Tibial nerve (tissue), 4 donors: ENCODE results near the gene NKX1-2. TPM values are rescaled to one million over a fixed set of nuclear protein-coding genes. Genes with fewer than 3 reads are reported as not detected.

Experiments
- DNase-seq, 2 donors: peaks; one replicate each; pipeline ENCODE4 v3.0.0-alpha.2; 2019; ENCODE audit warnings: low spot score in 2 of 2
- H3K27ac ChIP-seq, 4 donors: fragments of 200-600 bp; sonication (generic) in 3 of 4; one replicate each; pipeline ENCODE4 v1.5.1; 2017 to 2019; ENCODE audit warnings: mild to moderate bottlenecking in 1 of 4
- H3K27me3 ChIP-seq, 2 donors: fragments of 200-600 bp; sonication (generic) in 1 of 2; one replicate each; pipeline versions ENCODE4 v1.5.1 to v1.6.0; 2017 to 2019
- H3K36me3 ChIP-seq, 3 donors: fragments of 200-600 bp; sonication (generic); one replicate each; pipeline ENCODE4 v1.5.1; 2018 to 2019
- H3K4me1 ChIP-seq, 4 donors: fragments of 200-600 bp; sonication (generic) in 3 of 4; one replicate each; pipeline ENCODE4 v1.5.1; 2017 to 2019
- H3K4me3 ChIP-seq, 4 donors: fragments of 200-600 bp; sonication (generic) in 3 of 4; one replicate each; pipeline ENCODE4 v1.5.1; 2017 to 2019; ENCODE audit warnings: mild to moderate bottlenecking in 1 of 4, moderate library complexity in 1 of 4
- H3K9me3 ChIP-seq, 4 donors: fragments of 200-600 bp; sonication (generic) in 3 of 4; one replicate each; pipeline ENCODE4 v1.5.1; 2017 to 2019
- CTCF ChIP-seq, 5 experiments: fragments of 200-600 bp in 3 of 5; fragments of 450-650 bp in 2 of 5; sonication (generic) in 3 of 5; IDR thresholded peaks; one replicate each; pipeline ENCODE4 v1.5.1; 2016 to 2019; ENCODE audit warnings: antibody characterized with exemption in 5 of 5, mild to moderate bottlenecking in 3 of 5, moderate library complexity in 2 of 5
- EP300 ChIP-seq, 2 donors: sonication (generic); formaldehyde crosslinking; IDR thresholded peaks; one replicate each; pipeline ENCODE4 v1.6.1; 2017; ENCODE audit warnings: antibody characterized with exemption in 2 of 2, mild to moderate bottlenecking in 1 of 2
- POLR2A ChIP-seq, 2 donors: fragments of 450-650 bp; IDR thresholded peaks; one replicate each; pipeline ENCODE4 v1.6.1; 2017; ENCODE audit warnings: antibody characterized with exemption in 2 of 2, mild to moderate bottlenecking in 2 of 2, moderate library complexity in 2 of 2
- WGBS, 2 donors: methylation state at CpG; one replicate each; pipeline ENCODE4 v1.1.5; 2018; 5-methylcytosine and 5-hydroxymethylcytosine counted together
- total RNA-seq, 4 donors: library from RNA; depleted of rRNA; stranded (reverse); fragments of >200 nt; gene quantifications; one replicate each; pipeline ENCODE4 v1.1.0, GENCODE V29; 2016

NKX1-2 gene
- total RNA-seq, 4 donors from 2014 or later = not detected

DNA sequence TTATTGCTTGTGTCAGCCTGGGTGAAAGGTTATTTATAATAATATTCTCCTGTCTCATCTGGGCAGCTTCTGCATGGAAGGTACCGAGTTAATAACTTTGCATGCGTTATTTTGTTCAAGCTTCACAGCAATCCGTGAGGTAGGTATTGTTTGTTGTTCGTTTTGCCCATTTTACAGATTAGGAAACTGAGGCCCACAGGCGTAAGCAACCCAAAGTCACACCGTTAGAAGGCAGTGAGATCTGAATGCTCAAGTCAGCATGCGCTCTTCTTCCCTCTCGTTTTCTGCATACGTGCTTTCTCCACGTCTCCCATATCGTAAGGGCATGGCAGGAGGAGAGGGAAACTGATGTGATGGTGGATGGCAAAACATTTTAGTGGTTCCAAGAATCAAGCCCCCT is 45.9 kb upstream of the NKX1-2 start:
- peaks cover 0 to 28% (median 0%) of the 10 kb centered on the region in 3 donors for H3K36me3 ChIP-seq
- TF ChIP-seq POLR2A (IDR thresholded peaks at IDR 0.05) = no peak
- no peak for TF ChIP-seq CTCF (IDR thresholded peaks at IDR 0.05)
- no peak for TF ChIP-seq EP300 (IDR thresholded peaks at IDR 0.05)
- DNase-seq = no peak
- WGBS, 2 donors = 95 to 99% methylated on average over 11 of the region's 11 CpGs
- H3K27me3 ChIP-seq = no peaks in the 10 kb centered on the region
- peaks cover 0 to 1% (median 0%) of the 10 kb centered on the region in 4 donors for H3K9me3 ChIP-seq
- H3K27ac ChIP-seq = no peak overlapping the region
- H3K4me3 ChIP-seq = no peak overlapping the region
- no peaks in the 10 kb centered on the region for H3K4me1 ChIP-seq

DNA sequence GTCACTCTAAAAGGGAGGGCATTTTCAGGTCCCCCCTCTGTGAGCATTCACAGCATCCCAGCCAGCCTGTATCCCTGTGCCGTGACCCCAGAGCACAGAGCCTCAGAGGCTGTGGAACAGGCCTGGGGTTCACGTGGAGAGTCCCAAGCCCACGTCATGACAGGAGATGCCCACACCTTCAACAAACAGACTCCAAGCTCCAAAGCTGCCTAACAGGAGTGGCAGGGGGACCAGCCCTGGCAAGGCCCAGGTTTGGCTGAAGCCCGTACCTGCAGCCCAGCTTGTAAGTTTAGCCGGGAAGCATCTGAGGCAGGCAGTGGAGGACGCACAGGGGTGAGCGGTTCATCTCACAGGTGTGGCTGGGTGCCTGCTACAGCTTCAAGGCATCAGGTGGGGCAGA is 45.3 kb upstream of the NKX1-2 start:
- Histone ChIP-seq H3K4me3 (no peak overlapping the region), H3K9me3 (no peaks in the 10 kb centered on the region), H3K27me3 (no peaks in the 10 kb centered on the region), H3K27ac (no peak overlapping the region), H3K4me1 (no peaks in the 10 kb centered on the region), H3K36me3 (peaks cover 0 to 27% (median 0%) of the 10 kb centered on the region in 3 donors)
- WGBS, 2 donors = 94 to 96% methylated on average over 7 of the region's 7 CpGs
- TF ChIP-seq CTCF (IDR thresholded peaks at IDR 0.05) (no peak), EP300 (IDR thresholded peaks at IDR 0.05) (no peak), POLR2A (IDR thresholded peaks at IDR 0.05) (no peak)
- DNase-seq = no peak

GRCh38 chr10:124494046-124494807 is 44.4 kb upstream of the NKX1-2 start:
- TF ChIP-seq EP300 (IDR thresholded peaks at IDR 0.05) = no peak
- TF ChIP-seq CTCF (IDR thresholded peaks at IDR 0.05) = no peak
- no peak for TF ChIP-seq POLR2A (IDR thresholded peaks at IDR 0.05)
- no peak overlapping the region for H3K27ac ChIP-seq
- no peaks in the 10 kb centered on the region for H3K4me1 ChIP-seq
- DNase-seq = no peak
- 62 to 65% methylated on average over 16 of the region's 16 CpGs for WGBS, 2 donors
- no peak overlapping the region for H3K4me3 ChIP-seq
- H3K9me3 ChIP-seq = no peaks in the 10 kb centered on the region
- no peaks in the 10 kb centered on the region for H3K27me3 ChIP-seq
- peaks cover 0 to 26% (median 0%) of the 10 kb centered on the region in 3 donors for H3K36me3 ChIP-seq

DNA sequence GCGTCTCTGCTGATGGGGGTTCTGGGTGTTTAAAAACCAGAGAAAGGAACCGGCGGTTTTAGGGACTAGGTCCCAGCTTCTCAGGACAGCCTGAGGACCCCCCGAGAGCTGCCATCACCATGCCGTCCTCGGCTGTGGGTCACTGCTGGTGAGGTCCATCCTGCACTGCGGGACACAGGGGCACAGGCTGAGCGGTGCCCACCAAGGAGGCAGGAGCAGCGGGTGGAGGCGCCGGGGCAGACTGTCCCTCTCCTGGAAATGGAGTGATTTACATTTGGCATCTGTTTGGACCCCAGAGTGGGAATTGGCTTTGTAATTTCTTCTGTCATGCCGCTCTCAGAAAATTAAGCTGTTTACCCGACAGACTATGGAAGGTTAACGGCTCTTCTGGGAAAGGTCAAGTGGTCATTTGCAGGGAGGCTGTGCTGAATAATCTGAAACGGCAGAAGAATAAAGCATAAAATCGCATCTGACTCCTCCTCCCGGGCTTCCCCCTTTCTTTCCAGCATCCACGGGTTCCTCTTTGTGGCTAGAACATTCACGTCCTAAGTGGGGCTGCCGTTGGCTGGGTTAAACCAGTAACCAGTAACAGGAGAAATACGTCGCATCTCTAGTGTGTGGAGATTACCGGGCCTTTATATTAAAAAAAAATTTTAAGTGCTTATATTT is 43.5 kb upstream of the NKX1-2 start:
- Histone ChIP-seq H3K27me3 (no peaks in the 10 kb centered on the region), H3K27ac (no peak overlapping the region), H3K36me3 (peaks cover 0 to 30% (median 0%) of the 10 kb centered on the region in 3 donors), H3K4me3 (no peak overlapping the region), H3K4me1 (no peaks in the 10 kb centered on the region), H3K9me3 (no peaks in the 10 kb centered on the region)
- TF ChIP-seq POLR2A (IDR thresholded peaks at IDR 0.05) (no peak), EP300 (IDR thresholded peaks at IDR 0.05) (no peak), CTCF (IDR thresholded peaks at IDR 0.05) (no peak)
- 50 to 64% methylated on average over 23 of the region's 23 CpGs for WGBS, 2 donors
- DNase-seq = no peak

DNA sequence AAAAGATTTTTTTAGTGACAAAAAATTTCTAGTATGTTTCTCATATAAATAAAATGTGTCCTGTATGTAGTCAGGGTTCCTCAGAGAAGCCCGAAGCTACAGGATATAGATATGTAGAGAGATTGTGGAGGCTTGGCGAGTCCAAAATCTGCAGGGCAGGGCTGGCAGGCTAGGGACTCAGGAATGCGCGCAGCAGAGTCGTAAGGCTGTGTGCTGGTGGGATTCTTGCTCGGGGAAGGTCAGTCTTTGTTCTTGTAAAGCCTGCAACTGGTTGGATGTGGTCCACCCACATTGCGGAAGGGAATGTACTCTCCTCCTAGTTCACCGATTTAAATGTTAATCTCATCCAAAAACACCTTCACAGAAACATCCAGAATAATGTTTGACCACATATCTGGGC is 42.4 kb upstream of the NKX1-2 start:
- H3K27ac ChIP-seq = no peak overlapping the region
- 87 to 88% methylated on average over 8 of the region's 8 CpGs for WGBS, 2 donors
- H3K4me3 ChIP-seq = no peak overlapping the region
- no peak for DNase-seq
- H3K36me3 ChIP-seq = peaks cover 0 to 33% (median 0%) of the 10 kb centered on the region in 3 donors
- no peaks in the 10 kb centered on the region for H3K27me3 ChIP-seq
- H3K4me1 ChIP-seq = no peaks in the 10 kb centered on the region
- no peak for TF ChIP-seq POLR2A (IDR thresholded peaks at IDR 0.05)
- no peak for TF ChIP-seq CTCF (IDR thresholded peaks at IDR 0.05)
- no peak for TF ChIP-seq EP300 (IDR thresholded peaks at IDR 0.05)
- H3K9me3 ChIP-seq = no peaks in the 10 kb centered on the region
